T-cell (primary cell): ENCODE data around the gene NSUN5. TPM values are rescaled to one million over a fixed set of nuclear protein-coding genes. Genes with fewer than 3 reads are reported as not detected.
A peak's percentile ranks its signal among the peaks of the same experiment; 100 is the strongest.
"Not testable (repeated sequence)": the region's sequence is repeated elsewhere in the genome, so short reads cannot be mapped to it uniquely, and the experiment has no call there.

Experiments used
- ATAC-seq, 4 experiments: fragments of 200-7000 bp in 3 of 4; fragments of 150-1000 bp in 1 of 4; cut with Tn5 transposase; replicated peaks in 1 of 4; 1 replicate in 3 of 4; 2 replicates in 1 of 4; pipeline ENCODE4 v1.10.0; 2021; ENCODE audit warnings: moderate library complexity in 3 of 4, mild to moderate bottlenecking in 2 of 4, moderate number of reproducible peaks in 1 of 4
- CTCF ChIA-PET, 2 donors: fragments of 300-600 bp; sonication (Branson Sonifier 250); formaldehyde crosslinking; loops; one replicate each; lab custom pipeline; 2022; ENCODE audit warnings: antibody characterized with exemption in 2 of 2; lab: Charles Lee
- POLR2A ChIA-PET, 2 donors: fragments of 300-600 bp; sonication (Branson Sonifier 250); formaldehyde crosslinking; loops; one replicate each; lab custom pipeline; 2022; ENCODE audit warnings: antibody characterized with exemption in 2 of 2; lab: Charles Lee
- DNase-seq, 35 experiments: peaks; one replicate each; pipeline versions ENCODE4 v3.0.0 to v3.0.0-alpha.2; 2013 to 2023
- H3K27ac ChIP-seq: one replicate; pipeline ENCODE4 v1.5.1; 2013; ENCODE audit warnings: low read length
- H3K27me3 ChIP-seq, 2 experiments: replicated peaks in 1 of 2; 1 replicate in 1 of 2; 2 replicates in 1 of 2; pipeline versions ENCODE4 v1.6.1 to v1.7.0; 2013; ENCODE audit warnings: low read length in 1 of 2, mixed read lengths in 1 of 2; ENCODE audit not compliant: control insufficient read depth in 2 of 2, insufficient read depth in 2 of 2; ENCODE audit errors: extremely low read depth in 1 of 2
- H3K36me3 ChIP-seq, 2 donors: 1 replicate in 1 of 2; 2 replicates in 1 of 2; pipeline versions ENCODE4 v1.6.1 to v1.7.0; 2013; ENCODE audit warnings: low read length in 1 of 2; ENCODE audit not compliant: control insufficient read depth in 2 of 2, insufficient read depth in 1 of 2; ENCODE audit errors: extremely low read depth in 1 of 2
- H3K4me1 ChIP-seq, 2 experiments: 1 replicate in 1 of 2; 2 replicates in 1 of 2; pipeline versions ENCODE4 v1.6.1 to v1.7.0; 2013; ENCODE audit warnings: low read length in 2 of 2, mixed read lengths in 1 of 2; ENCODE audit not compliant: insufficient read depth in 2 of 2, control insufficient read depth in 1 of 2; ENCODE audit errors: extremely low read depth in 1 of 2
- H3K4me3 ChIP-seq, 2 donors: 1 replicate in 1 of 2; 2 replicates in 1 of 2; pipeline versions ENCODE4 v1.5.1 to v1.7.0; 2013; ENCODE audit warnings: mild to moderate bottlenecking in 2 of 2, low read length in 1 of 2, moderate library complexity in 1 of 2; ENCODE audit not compliant: control insufficient read depth in 1 of 2; ENCODE audit errors: extremely low read depth in 1 of 2
- H3K9me3 ChIP-seq: 2 replicates; pipeline ENCODE4 v1.7.0; 2013
- H3K27ac Mint-ChIP-seq, 2 donors: one replicate each; pipeline ENCODE4 v1.8.0; 2020 to 2021; ENCODE audit warnings: mild to moderate bottlenecking in 2 of 2, mixed read lengths in 2 of 2
- H3K27me3 Mint-ChIP-seq, 2 donors: one replicate each; pipeline ENCODE4 v1.8.0; 2021 to 2022; ENCODE audit warnings: mixed read lengths in 2 of 2
- H3K36me3 Mint-ChIP-seq: one replicate; pipeline ENCODE4 v1.8.0; 2021; ENCODE audit warnings: mixed read lengths
- H3K4me1 Mint-ChIP-seq, 3 donors: one replicate each; pipeline ENCODE4 v1.8.0; 2020 to 2022; ENCODE audit warnings: mixed read lengths in 3 of 3, mild to moderate bottlenecking in 1 of 3
- H3K4me3 Mint-ChIP-seq, 3 donors: one replicate each; pipeline ENCODE4 v1.8.0; 2020 to 2022; ENCODE audit warnings: mild to moderate bottlenecking in 3 of 3, mixed read lengths in 3 of 3, moderate library complexity in 3 of 3
- H3K9me3 Mint-ChIP-seq, 3 donors: one replicate each; pipeline ENCODE4 v1.8.0; 2020 to 2022; ENCODE audit warnings: mixed read lengths in 3 of 3
- WGBS: methylation state at CpG from one replicate; pipeline ENCODE4 v1.1.5; 2013; ENCODE audit warnings: missing lambda C conversion rate; ENCODE audit not compliant: insufficient coverage; 5-methylcytosine and 5-hydroxymethylcytosine counted together
- total RNA-seq, 35 experiments: library from RNA in 6 of 35; stranded (reverse) in 6 of 35; fragments of 120-200 nt in 1 of 35; gene quantifications; one replicate each; pipeline versions ENCODE4 v1.2.1 to v1.2.4 and lab custom pipeline; 2013 to 2026

The NSUN5 gene
- total RNA-seq, 5 donors from 2014 or later (not counting 1 experiment from before 2014, with no cell fraction given): 33.1 to 68.3 (median 63.8) TPM

GRCh38 chr7:73313521-73313906 is 4.9 kb upstream of the NSUN5 start:
- 76% methylated on average over 3 of the region's 4 CpGs for WGBS
- Histone ChIP-seq H3K4me1 (peaks cover 0 to 10% of the 10 kb centered on the region in 2 experiments), H3K4me3 (no peak overlapping the region), H3K36me3 (no peaks in the 10 kb centered on the region), H3K27me3 (peaks cover 0 to 2% of the 10 kb centered on the region in 2 experiments), H3K9me3 (no peaks in the 10 kb centered on the region), H3K27ac (no peak overlapping the region)
- ATAC-seq: no peak
- ChIA-PET POLR2A (no interaction called here), CTCF (no interaction called here)
- Mint-ChIP-seq H3K27ac (no peak overlapping the region), H3K9me3 (no peaks in the 10 kb centered on the region), H3K4me3 (no peak overlapping the region), H3K36me3 (no peaks in the 10 kb centered on the region), H3K27me3 (no peaks in the 10 kb centered on the region), H3K4me1 (peaks cover 11 to 16% (median 11%) of the 10 kb centered on the region in 3 donors)
- no peak for DNase-seq

GRCh38 chr7:73312831-73313520 is 4.3 kb upstream of the NSUN5 start:
- ChIA-PET CTCF (no interaction called here), POLR2A (no interaction called here)
- WGBS: 96% methylated on average over 38 of the region's 48 CpGs

GRCh38 chr7:73311421-73311820 is 2.8 kb upstream of the NSUN5 start:
- H3K27ac ChIP-seq, H3K36me3 Mint-ChIP-seq, POLR2A ChIA-PET, H3K4me3 ChIP-seq, H3K9me3 Mint-ChIP-seq, H3K27ac Mint-ChIP-seq, DNase-seq, H3K27me3 Mint-ChIP-seq, H3K27me3 ChIP-seq, CTCF ChIA-PET, ATAC-seq, H3K36me3 ChIP-seq, H3K4me3 Mint-ChIP-seq, H3K9me3 ChIP-seq: not testable (repeated sequence)
- WGBS: 97% methylated on average over 3 of the region's 7 CpGs
- H3K4me1 ChIP-seq: peaks cover 4 to 22% of the 10 kb centered on the region in 2 experiments
- H3K4me1 Mint-ChIP-seq: peaks cover 28 to 33% (median 32%) of the 10 kb centered on the region in 3 donors

More at GRCh38 chr7:73312831-73313520, 4.3 kb upstream of the NSUN5 start:
- H3K9me3 Mint-ChIP-seq: no peaks in the 10 kb centered on the region
- H3K27ac Mint-ChIP-seq: no peak overlapping the region
- Histone ChIP-seq H3K36me3 (no peaks in the 10 kb centered on the region), H3K27me3 (peaks cover 0 to 2% of the 10 kb centered on the region in 2 experiments), H3K9me3 (no peaks in the 10 kb centered on the region), H3K4me3 (no peak overlapping the region), H3K4me1 (peaks cover 0 to 14% of the 10 kb centered on the region in 2 experiments), H3K27ac (no peak overlapping the region)
- H3K4me3 Mint-ChIP-seq: no peak overlapping the region
- no peaks in the 10 kb centered on the region for H3K27me3 Mint-ChIP-seq
- no peak for ATAC-seq
- peaks cover 13 to 19% (median 16%) of the 10 kb centered on the region in 3 donors for H3K4me1 Mint-ChIP-seq
- DNase-seq: no peak
- no peaks in the 10 kb centered on the region for H3K36me3 Mint-ChIP-seq

- peaks cover 4 to 22% of the 10 kb centered on the region in 2 experiments for H3K4me1 ChIP-seq
- Mint-ChIP-seq H3K27ac (peak overlapping the region; percentile 94), H3K4me1 (peaks cover 33 to 38% (median 38%) of the 10 kb centered on the region in 3 donors), H3K27me3 (no peaks in the 10 kb centered on the region), H3K4me3 (peak overlapping the region; percentile 96 to 100 (median 98)), H3K9me3 (no peaks in the 10 kb centered on the region), H3K36me3 (peaks cover 21% of the 10 kb centered on the region)
- H3K4me3 ChIP-seq: peak overlapping the region; percentile 69 to 85
- DNase-seq (peak in 2 of 35 experiments; percentile 6 to 9), ATAC-seq (peak; percentile 43 to 56 (median 52))
- peaks cover 5 to 34% of the 10 kb centered on the region in 2 donors for H3K36me3 ChIP-seq
- CTCF ChIA-PET: no interaction called here
- no peak overlapping the region for H3K27ac ChIP-seq
- 15% methylated on average over 33 of the region's 43 CpGs for WGBS
- no peaks in the 10 kb centered on the region for H3K9me3 ChIP-seq
- POLR2A ChIA-PET: no interaction called here
- no peaks in the 10 kb centered on the region for H3K27me3 ChIP-seq
Observed at GRCh38 chr7:73308074-73308664, 457 bp downstream of the NSUN5 start.

- WGBS: 96% methylated on average over 13 of the region's 13 CpGs
- peak overlapping the region; percentile 80 to 83 for H3K27ac Mint-ChIP-seq
- Histone ChIP-seq H3K27ac (no peak overlapping the region), H3K36me3 (peaks cover 5 to 34% of the 10 kb centered on the region in 2 donors), H3K4me1 (peaks cover 4 to 22% of the 10 kb centered on the region in 2 experiments), H3K4me3 (peak overlapping the region; percentile 69 to 85), H3K9me3 (no peaks in the 10 kb centered on the region), H3K27me3 (no peaks in the 10 kb centered on the region)
- POLR2A ChIA-PET: no interaction called here
- DNase-seq: no peak
- no peaks in the 10 kb centered on the region for H3K27me3 Mint-ChIP-seq
- peaks cover 21% of the 10 kb centered on the region for H3K36me3 Mint-ChIP-seq
- H3K4me1 Mint-ChIP-seq: peaks cover 33 to 38% (median 38%) of the 10 kb centered on the region in 3 donors
- CTCF ChIA-PET: no interaction called here
- H3K4me3 Mint-ChIP-seq: peak overlapping the region; percentile 96 to 100 (median 98)
- ATAC-seq: no peak
- no peaks in the 10 kb centered on the region for H3K9me3 Mint-ChIP-seq
Observed at GRCh38 chr7:73307436-73307835, 1.2 kb downstream of the NSUN5 start.

GRCh38 chr7:73304612-73305387 is 3.8 kb downstream of the NSUN5 start:
- H3K27me3 Mint-ChIP-seq, H3K4me3 Mint-ChIP-seq, H3K27me3 ChIP-seq, DNase-seq, H3K27ac ChIP-seq, H3K4me3 ChIP-seq, H3K9me3 ChIP-seq, ATAC-seq, H3K27ac Mint-ChIP-seq, POLR2A ChIA-PET, CTCF ChIA-PET, H3K9me3 Mint-ChIP-seq: not testable (repeated sequence)
- peaks cover 5 to 34% of the 10 kb centered on the region in 2 donors for H3K36me3 ChIP-seq
- H3K4me1 Mint-ChIP-seq: peaks cover 33 to 38% (median 35%) of the 10 kb centered on the region in 3 donors
- peaks cover 21% of the 10 kb centered on the region for H3K36me3 Mint-ChIP-seq
- peaks cover 4 to 22% of the 10 kb centered on the region in 2 experiments for H3K4me1 ChIP-seq
- no CpG with 5 or more reads among the region's 15 CpGs for WGBS
